NOMO-1 treated with dmso at 0.1 percent for 144 hours (cell line): Measurements from ENCODE around the gene LMTK2.

Source experiments
- DNase-seq: peaks from one replicate; lab custom pipeline; 2025; ENCODE audit not compliant: unreplicated experiment; lab: John Stamatoyannopoulos, UW

LMTK2 gene

GRCh38 chr7:98135984-98136383 is 29.3 kb downstream of the LMTK2 start:
- no peak for DNase-seq

GRCh38 chr7:98136423-98136822 is 29.8 kb downstream of the LMTK2 start:
- no peak for DNase-seq

GRCh38 chr7:98137134-98137825 is 30.6 kb downstream of the LMTK2 start:
- DNase-seq, result no peak

DNA sequence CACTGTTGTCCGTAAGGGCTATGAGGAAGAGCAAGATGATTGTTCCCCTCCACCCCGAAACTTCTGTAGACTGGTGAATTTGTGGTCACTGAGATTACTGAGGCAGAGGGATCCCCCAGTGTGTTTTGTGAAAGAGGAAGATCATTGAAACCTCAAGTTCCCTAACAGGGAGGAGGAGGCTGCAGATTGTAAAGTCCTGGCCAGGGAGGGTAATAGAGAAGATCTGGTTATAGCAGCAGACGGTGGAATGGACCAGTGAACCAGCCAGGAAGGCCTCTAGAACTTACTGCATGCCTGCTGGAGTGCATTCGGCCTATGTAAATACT is 31.1 kb downstream of the LMTK2 start:
- peak; percentile 93 for DNase-seq

DNA sequence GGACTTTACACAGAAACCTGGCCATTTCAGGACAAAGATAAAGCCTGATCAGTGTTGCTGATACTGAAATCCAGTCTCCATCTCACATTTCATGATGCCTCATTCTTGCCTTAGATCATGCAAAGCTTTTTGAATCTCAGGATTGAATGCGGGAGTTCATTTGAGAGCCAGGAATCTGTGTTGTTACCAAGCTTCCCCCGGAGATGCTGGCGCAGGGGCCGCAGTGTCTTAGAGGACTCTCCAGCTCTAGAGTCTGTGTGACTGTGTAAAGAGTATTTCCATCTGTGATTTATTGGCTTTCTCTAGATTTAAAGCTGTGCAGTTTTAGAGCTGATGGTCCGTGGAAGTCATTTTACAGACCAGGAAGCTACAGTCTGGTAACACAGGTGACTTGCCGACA is 32.0 kb downstream of the LMTK2 start:
- DNase-seq, result no peak

- no peak for DNase-seq
Measured at GRCh38 chr7:98142658-98143057, 36.0 kb downstream of the LMTK2 start.

DNA sequence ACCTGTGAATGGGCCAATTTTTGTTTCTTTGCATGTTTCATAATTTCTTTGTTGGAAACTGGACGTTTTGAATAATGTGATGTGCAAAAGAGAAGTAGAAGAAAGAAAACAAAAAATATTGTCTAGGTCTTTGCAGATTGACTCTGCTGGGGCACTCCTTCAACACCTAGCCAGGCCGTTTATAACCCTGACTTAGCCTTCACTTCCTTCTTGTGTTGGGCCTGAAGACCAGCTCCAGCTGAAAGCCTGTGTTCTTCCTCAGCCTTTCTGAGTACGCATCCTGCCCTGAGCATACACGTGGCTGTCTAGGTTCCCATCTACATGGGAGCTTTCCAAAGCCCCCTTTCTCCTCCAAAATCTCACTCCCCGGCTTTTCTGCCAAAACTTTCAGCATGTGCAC is 41.9 kb downstream of the LMTK2 start:
- no peak for DNase-seq

- DNase-seq, result no peak
Measured at GRCh38 chr7:98149116-98149692, 42.5 kb downstream of the LMTK2 start.

DNA sequence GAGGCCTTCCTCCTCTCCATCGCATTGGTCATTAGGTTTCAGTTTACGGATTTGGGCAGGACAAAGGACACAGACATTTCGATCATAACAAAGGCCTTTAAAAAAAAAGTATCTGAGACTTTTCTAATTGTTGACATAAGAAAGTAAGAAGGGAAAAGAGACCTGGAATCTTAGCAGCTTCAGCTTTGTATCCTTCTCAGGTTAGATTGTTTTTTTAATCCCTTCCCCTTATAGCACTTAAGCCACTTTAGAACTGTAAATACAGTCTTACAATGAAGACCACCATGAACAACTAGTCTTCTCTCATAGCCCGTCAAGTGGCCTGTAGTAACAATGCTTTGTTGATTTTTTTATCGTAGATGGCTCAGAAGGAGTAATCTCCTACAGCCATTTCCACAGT is 45.2 kb downstream of the LMTK2 start:
- DNase-seq, result no peak

- DNase-seq, result no peak
Measured at GRCh38 chr7:98156700-98157099, 50.0 kb downstream of the LMTK2 start.

GRCh38 chr7:98157761-98158160 is 51.1 kb downstream of the LMTK2 start:
- DNase-seq, result no peak

GRCh38 chr7:98162758-98163157 is 56.1 kb downstream of the LMTK2 start:
- peak; percentile 72 for DNase-seq

- DNase-seq, result no peak
Measured at GRCh38 chr7:98163269-98163668, 56.6 kb downstream of the LMTK2 start.

GRCh38 chr7:98163704-98164494 is 57.2 kb downstream of the LMTK2 start:
- no peak for DNase-seq

- DNase-seq, result no peak
Measured at GRCh38 chr7:98165827-98166667, 59.4 kb downstream of the LMTK2 start.

GRCh38 chr7:98166668-98166970 is 60.0 kb downstream of the LMTK2 start:
- no peak for DNase-seq

DNA sequence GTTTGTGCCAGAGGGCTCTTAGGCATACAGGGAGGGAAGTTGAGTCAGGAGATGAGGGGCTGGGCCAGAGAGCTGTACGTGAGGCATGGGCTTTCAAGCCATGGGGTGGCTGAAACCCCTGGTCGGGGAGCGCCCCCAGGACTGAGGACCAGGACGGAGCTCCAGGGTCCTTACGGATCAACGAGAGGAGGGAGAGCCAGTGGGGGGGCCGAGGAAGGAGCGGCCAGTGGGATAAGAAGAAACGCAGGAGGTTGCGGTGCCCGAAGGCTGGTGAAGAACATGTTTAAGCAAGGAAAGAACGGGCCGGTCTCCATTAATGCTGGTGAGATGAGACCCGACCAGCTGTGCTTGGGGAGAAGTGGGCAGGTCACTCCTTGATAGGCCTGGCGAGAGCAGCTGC is 61.0 kb downstream of the LMTK2 start:
- no peak for DNase-seq

- DNase-seq, result peak; percentile 16
Measured at GRCh38 chr7:98168181-98168903, 61.7 kb downstream of the LMTK2 start.

DNA sequence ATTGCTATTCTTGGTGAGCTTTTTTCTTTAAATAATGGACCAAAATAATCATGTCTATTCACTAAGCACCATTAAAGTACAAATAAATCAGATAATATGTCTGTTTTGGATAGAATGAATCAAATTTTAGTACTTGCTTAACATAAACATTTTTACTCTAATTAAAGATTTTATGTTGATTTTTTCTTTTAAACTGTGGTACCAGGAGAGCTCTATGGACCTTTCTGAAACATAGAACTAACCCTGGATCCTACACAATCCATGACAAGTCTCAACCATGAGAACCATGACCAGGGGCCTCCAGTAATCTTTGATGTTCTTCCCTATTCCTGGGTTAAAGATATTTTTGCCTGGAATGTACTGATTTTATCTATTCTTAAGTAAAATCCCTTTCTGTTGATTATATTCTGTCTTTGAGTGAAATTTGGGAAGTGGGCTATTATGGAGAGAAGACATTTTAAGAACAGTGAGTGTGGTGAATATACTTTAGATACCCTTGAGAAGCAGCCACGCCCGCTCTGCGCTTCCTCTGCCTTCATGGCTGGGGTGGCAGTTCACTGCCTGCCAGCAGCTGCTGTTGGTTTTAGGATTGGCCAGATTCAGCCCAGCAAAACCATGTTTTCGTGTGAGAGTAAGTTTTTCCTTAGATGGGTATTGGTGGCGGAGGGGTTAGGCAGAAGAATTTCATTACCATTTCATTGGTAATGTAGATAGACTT is 62.4 kb downstream of the LMTK2 start:
- no peak for DNase-seq

DNA sequence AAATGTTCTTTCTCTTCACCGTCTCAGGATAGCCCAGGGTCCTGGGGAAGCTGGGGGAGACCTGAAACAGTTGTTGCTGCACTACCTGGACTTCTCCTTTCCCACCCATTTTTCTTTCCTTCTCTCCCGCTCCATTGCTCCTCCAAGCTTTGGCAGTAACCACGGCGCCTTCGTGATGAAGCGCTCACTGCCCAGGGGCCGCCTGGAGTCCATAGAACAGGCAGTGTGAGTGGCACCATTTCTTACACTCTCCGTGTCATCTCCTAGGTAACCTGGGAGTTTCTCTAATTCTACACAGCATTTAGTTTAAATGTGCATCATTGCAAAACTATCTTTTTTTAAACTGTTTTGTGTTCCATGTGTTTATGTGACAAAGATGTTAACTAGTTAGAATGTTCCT is 64.3 kb downstream of the LMTK2 start:
- no peak for DNase-seq
